ENCODE measurements around the gene IFT27.
"Not testable (repeated sequence)": the region's sequence is repeated elsewhere in the genome, so short reads cannot be mapped to it uniquely, and the experiment has no call there.

Gene IFT27

GRCh38 chr22:36743591-36744412 lies 32.1 kb downstream of the IFT27 start:
- DNase-seq (ENCODE audit: low spot score) = no peak

DNA sequence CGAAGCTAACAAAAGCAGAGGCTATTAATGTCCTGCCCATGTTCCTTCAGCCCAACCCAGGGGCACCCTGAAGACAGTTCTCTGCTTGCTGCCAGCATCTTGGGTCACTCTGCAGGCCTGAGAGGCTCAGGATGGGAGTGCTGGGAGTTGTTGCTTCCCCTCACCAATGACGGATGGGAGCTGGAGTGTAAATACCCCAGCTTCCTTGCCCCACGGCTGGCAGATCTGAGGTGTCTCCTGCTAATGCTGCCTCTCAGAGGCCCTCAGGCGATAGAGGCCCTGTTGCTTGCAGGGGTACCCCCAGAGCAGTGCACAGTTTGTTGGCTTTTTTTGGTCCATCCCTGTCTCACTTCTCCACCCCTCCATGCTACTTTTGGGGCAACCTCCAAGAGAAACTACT lies 32.9 kb downstream of the IFT27 start:
- no peak for DNase-seq (ENCODE audit: low spot score)

DNA sequence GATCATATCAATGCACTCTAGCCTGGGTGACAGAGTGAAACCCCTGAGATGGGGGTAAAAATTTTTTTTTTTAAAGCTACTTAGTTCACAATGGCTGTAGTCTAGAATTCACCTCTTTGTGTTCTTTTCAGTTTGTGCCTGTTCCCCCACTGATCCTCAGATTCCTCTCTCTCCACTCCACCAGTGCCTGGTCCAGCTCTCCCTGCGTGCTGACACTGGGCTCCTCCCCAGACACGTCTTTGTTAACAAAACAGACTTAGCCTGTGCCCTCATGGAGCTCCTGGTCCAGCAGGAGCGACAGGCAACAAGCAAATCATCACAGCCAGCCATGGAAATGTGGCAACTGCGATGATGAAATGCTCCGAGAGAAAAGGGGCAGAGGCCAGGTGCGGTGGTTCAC lies 34.0 kb downstream of the IFT27 start:
- no peak for DNase-seq (ENCODE audit: low spot score)

GRCh38 chr22:36741204-36741793 lies 34.6 kb downstream of the IFT27 start:
- no peak for DNase-seq (ENCODE audit: low spot score)

DNA sequence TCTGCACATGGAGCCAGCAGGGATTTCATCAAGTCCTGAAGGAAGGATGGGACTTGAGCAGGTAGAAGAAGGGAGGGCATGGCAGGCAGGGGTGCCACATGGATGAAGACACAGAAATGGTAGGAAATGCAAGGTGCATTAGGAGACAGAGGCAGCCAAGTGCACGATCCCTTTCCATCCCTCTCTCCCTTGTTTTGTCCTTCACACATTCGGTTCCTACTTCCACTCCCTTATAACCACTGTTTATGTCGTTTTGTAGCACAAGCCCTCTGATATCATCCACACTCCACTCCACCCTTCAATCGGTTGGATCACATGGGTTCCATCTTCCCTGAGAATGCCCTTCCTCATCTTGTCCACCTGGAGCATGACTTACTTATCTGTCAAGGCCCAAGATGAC lies 35.2 kb downstream of the IFT27 start:
- DNase-seq (ENCODE audit: low spot score) = no peak

DNA sequence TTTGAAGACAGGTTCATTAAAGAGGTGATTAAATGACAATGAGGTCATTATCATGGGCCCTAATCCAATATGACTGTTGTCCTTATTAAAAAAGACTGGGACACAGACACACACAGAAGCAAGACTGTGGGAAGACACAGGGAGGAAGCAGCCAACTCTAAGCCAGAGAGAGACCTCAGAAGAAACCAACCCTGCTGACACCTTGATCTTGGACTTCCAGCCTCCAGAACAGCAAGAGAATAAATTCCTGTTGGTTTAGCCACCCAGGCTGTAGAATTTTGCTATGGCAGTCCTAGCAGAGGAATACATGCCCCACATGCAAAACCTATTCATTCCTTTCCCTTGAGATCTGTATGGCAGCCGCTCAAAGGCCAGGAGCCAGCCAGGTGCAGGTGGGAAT lies 36.7 kb downstream of the IFT27 start:
- DNase-seq (ENCODE audit: low spot score) = no peak

DNA sequence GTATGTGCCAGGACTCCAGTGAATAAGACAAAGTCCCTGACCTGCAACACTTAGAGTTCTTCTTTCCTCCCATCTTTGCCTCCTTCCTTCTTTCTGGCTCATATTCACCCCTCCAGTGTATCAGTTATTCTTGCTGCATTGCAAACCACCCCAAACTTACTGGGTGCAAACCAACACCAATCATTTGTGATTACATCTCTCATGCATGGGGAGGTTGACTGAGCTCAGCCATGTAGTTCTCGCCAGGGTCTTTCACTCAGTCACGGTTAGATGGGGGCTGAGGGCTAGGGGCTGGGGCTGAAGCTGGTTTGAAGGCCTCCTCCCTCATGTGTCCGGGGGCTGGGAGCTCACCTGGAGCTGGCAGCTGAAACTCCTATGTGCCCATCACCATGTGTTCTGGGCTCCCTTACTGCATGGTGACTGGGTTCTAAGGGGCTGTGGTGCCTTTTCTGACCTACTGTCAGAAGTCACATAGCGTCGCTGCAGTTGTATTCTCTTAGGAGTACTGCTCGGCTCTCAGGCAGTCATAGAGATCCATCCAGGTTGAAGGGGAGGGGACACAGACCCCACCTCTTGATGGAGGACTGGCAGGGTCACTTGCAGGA lies 37.4 kb downstream of the IFT27 start:
- no peak for DNase-seq (ENCODE audit: low spot score)

- no peak for DNase-seq (ENCODE audit: low spot score)
These were observed 38.1 kb downstream of the IFT27 start for GRCh38 chr22:36737776-36738175.

- no peak for DNase-seq (ENCODE audit: low spot score)
These were observed 39.1 kb downstream of the IFT27 start for GRCh38 chr22:36736701-36737320.

DNA sequence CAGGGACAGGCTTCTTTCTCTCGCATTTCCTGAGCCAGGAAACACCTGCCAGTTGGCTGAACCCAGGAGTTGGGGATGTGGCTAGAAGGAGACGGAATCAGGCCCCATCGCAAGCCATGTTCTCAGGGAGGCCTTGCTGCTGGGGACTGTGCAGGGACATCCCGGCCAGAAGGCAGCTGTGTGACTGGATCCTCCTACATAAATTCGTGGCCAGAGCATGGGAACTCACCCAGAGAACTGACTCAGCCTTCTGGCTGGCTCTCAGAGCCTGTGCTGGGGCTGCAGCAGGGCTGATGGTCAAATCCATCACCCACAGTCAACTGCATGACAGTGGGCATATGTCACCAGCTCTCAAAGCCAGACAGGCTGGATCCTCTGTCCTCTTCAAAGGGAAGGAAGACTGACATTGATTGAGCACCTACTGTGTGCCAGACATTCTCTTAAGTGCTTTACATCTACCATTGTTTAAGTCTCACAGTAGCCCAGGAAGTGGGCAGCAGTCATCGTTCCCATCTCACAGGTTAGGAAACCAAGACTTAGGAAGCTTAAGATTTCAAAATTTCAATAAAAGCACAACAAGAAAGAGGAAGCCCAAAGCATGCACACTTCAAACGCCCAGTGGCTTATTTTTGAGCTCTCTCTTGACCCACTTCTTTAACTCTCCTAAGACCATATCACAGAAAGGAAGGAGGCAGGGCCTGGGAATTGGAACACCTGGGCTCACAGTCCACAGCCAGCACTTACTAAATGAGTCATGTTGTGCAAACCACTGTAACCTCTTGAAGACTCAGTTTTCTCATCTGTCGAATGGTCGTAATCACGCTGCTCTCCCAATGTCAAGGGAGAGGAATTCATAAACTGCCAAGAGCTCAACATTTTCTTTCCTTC lies 41.5 kb downstream of the IFT27 start:
- no peak for DNase-seq (ENCODE audit: low spot score)

DNA sequence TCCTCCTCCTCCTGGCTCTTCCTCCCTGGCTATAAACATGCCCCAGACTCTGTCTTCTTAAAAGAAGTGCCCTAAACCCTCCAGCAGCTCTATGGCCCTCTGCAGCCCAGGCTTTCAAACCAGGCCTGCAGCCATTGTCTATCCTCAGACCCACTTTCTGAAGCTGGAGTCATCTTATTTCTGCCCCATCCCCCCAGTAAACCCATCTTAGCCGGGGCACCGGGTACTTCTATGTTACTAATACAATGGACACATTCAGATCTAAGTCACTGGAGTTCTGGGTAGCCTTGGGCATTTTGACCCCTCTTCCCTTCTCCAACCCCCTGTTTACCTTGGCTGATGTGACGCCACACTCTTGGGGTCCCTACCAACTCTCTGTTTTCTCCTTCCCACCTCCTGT lies 42.6 kb downstream of the IFT27 start:
- no peak for DNase-seq (ENCODE audit: low spot score)

DNA sequence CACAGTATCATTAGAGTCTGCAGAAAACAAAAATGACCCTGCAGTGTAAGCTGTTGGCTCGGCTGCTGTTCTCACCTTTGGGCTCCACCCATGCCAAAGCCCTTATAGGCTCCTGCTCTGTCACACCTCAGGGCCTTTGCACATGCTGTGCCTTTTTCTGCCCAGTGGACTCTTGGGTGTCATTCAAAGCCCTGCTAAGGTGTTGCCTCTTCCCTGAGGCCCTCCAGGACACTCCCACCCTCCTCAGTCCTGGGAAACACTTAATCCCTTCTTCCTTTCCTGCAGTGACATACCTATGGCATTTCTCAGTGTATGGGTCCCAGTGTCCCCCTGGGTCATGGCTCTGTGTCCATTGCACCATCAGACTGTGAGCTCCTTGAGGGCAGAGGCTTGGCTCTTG lies 43.3 kb downstream of the IFT27 start:
- DNase-seq (ENCODE audit: low spot score) = no peak

- no peak for DNase-seq (ENCODE audit: low spot score)
These were observed 44.0 kb downstream of the IFT27 start for GRCh38 chr22:36731916-36732315.

GRCh38 chr22:36731321-36731720 lies 44.6 kb downstream of the IFT27 start:
- not testable (repeated sequence) for DNase-seq (ENCODE audit: low spot score)

GRCh38 chr22:36730176-36730858 lies 45.6 kb downstream of the IFT27 start:
- DNase-seq (ENCODE audit: low spot score) = no peak

DNA sequence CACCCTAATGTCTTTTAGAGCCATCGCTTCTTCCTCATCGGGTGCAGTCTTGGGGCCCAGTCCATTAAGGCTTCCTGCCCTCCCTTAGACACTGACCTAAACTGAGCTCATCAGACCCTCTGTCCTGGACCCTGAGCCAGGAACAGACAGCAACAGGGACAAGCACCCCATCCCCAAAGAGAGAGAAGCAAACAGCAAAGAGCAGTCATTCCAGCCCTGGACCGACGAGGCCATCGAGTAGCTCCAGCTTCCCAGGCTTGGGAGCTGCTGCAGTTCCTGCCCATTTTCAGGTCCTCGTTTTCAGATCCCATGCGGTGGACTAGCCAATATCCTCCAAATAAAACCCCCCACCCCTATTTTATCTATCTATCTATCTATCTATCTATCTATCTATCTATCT lies 46.6 kb downstream of the IFT27 start:
- DNase-seq (ENCODE audit: low spot score) = no peak

DNA sequence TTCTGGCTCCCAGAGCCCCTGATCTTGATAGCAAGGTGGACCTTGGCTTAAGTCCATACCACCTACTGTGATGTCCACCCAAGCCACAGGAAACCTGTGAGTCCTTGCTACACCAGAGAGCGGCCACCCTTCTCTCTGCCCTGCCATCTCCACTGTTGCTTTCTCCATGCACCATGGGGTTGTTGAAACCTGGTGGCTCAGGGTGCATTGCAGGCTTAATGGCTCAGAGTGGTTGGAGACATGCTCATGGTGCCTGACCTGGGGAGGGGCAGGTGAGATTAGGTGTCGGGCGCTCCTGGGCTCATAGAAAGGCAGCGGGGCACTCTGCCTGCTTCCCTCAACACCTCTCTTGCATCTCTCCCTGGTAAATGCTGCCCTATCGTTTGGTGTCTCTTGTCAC lies 47.4 kb downstream of the IFT27 start:
- no peak for DNase-seq (ENCODE audit: low spot score)

DNA sequence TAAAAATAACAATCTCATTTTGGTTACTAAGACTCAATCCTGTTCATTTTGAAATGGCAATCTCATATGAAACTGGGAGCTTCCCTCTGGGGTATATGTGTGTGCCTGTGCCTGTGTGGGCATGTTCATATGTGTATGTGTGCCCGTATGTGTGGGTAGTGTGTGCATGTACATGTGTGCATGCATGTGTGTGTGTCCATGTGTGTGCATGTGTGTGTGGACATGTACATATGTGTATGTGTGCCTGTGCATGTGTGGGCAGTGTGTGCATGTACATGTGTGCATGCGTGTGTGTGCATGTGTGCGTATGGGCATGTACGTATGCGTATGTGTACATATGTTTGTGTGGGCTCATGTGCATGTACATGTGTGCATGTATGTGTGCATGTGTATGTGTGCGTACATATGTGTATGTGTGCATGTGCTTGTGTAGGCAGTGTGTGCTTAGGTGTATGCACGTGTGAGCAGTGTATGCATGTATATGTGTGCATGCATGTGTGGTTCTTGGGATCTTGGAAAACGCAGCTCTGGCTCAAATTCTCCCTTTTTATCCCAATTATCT lies 47.9 kb downstream of the IFT27 start:
- no peak for DNase-seq (ENCODE audit: low spot score)

DNA sequence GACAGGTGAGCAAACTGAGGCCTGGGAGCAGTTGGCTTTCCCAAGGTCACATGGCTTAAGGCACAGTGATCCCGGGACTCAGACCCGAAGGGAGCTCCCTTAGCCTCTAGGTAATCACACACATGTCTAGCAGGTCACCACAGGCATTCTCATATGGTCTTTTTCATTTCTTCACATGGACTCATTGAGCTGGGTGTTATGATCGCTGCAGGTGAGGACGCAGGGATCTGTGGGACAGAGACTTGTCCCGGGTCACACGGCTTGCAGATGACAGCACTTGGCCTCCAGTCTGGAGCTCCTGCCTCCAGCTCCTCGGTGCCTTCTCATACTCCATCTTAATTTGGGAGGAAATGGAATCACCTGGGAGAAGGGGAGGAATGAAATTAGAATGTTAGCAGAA lies 48.8 kb downstream of the IFT27 start:
- no peak for DNase-seq (ENCODE audit: low spot score)

DNA sequence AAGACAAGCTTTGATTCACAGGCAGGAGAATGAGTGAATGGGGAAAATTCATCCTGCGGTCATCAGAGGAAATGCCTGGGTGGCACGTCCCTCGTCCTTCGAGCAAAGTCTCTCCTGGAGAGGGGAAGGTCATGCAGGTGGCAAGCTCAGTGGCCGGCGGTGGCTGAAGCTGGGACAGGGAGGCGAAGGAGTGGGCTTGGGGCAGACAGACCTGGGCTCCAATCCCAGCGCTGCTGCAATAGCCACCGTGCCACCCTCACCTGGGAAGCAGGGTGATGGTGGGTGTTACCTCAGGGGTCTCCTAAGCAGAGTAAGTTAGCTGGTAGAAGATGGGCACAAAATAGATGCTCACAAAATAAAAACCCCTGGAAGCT lies 49.9 kb downstream of the IFT27 start:
- DNase-seq (ENCODE audit: low spot score) = no peak

- no peak for DNase-seq (ENCODE audit: low spot score)
These were observed 50.4 kb downstream of the IFT27 start for GRCh38 chr22:36725366-36726006.
